Measurements from ENCODE around the gene MORN4. TPM values are rescaled to one million over a fixed set of nuclear protein-coding genes. Genes with fewer than 3 reads are reported as not detected.
A peak's percentile ranks its signal among the peaks of the same experiment; 100 is the strongest.

The MORN4 gene
- total RNA-seq, 2 donors from 2014 or later, result 4.9 to 8.3 TPM

DNA sequence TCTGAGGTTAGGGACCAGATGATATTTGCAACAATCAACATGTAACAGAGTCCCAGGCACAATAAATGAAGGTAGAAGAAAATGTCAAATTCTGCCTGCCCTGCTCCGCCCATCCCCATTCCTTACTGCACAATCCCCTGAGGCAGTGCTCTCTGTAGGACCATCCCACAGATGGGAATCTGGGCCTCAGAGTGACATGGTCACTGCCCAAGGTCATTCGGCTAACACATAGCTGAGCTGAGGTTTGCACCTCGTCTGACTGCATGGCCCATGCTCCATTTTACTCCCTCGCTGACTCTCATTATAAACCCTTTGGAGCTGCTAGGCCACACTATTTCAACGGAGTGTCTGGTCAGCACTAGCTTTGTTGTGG, 47.9 kb downstream of the MORN4 start:
- DNase-seq (no peak), ATAC-seq (no peak)
- H3K9me3 ChIP-seq, result no peaks in the 10 kb centered on the region
- WGBS, 2 donors, result 61 to 75% methylated on average over 5 of the region's 5 CpGs
- TF ChIP-seq, protein P1, sequence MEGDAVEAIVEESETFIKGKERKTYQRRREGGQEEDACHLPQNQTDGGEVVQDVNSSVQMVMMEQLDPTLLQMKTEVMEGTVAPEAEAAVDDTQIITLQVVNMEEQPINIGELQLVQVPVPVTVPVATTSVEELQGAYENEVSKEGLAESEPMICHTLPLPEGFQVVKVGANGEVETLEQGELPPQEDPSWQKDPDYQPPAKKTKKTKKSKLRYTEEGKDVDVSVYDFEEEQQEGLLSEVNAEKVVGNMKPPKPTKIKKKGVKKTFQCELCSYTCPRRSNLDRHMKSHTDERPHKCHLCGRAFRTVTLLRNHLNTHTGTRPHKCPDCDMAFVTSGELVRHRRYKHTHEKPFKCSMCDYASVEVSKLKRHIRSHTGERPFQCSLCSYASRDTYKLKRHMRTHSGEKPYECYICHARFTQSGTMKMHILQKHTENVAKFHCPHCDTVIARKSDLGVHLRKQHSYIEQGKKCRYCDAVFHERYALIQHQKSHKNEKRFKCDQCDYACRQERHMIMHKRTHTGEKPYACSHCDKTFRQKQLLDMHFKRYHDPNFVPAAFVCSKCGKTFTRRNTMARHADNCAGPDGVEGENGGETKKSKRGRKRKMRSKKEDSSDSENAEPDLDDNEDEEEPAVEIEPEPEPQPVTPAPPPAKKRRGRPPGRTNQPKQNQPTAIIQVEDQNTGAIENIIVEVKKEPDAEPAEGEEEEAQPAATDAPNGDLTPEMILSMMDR (IDR thresholded peaks at IDR 0.05), result no peak
- TF ChIP-seq POLR2A (IDR thresholded peaks at IDR 0.05), result no peak
- H3K4me3 ChIP-seq, result no peak overlapping the region
- no peaks in the 10 kb centered on the region for H3K27me3 ChIP-seq
- peak overlapping the region; percentile 80 to 83 (median 82) for H3K27ac ChIP-seq
- intact Hi-C loops (cut with DNase I), result no loop called here
- H3K36me3 ChIP-seq (replicated peaks in 1 of 2; ENCODE audit: insufficient read depth in 1 of 2, low read depth in 2 of 2), result no peaks in the 10 kb centered on the region
- peaks cover 38% of the 10 kb centered on the region for H3K4me1 ChIP-seq

DNA sequence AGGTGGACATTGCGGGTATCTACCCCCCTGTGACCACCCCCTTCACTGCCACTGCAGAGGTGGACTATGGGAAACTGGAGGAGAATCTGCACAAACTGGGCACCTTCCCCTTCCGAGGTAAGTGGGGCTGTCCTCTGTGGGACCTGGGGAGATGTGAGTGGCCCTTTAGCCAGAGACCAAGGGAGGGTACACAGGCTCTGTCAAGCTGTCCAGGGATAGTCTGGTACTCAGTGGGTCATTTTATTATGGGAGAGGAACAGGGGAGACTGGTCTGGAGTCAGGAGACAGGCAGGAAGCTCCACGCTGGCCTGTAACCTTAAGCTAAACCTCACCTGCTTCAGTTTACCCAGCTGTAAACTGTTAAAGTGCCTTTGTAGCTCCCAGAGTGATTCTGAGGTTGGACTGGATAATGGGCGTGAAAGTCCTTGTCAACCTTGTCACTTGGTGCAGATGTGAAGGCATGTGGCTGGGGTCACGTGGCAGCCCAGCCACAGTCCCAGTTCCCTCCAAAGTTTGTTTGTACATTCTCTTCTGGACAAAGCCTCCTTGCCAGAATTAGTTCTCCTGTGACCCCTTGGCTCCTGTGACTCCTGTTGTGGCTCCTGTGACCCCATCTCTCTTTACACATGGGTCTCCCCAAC, 48.4 kb downstream of the MORN4 start:
- TF ChIP-seq, protein P1 (IDR thresholded peaks at IDR 0.05), result no peak
- TF ChIP-seq POLR2A (IDR thresholded peaks at IDR 0.05), result peak in 1 of 3 donors; percentile 1
- Histone ChIP-seq H3K27me3 (no peaks in the 10 kb centered on the region), H3K4me1 (peaks cover 33% of the 10 kb centered on the region), H3K4me3 (no peak overlapping the region), H3K36me3 (replicated peaks in 1 of 2; ENCODE audit: insufficient read depth in 1 of 2, low read depth in 2 of 2) (no peaks in the 10 kb centered on the region), H3K9me3 (no peaks in the 10 kb centered on the region), H3K27ac (peak overlapping the region; percentile 80 to 83 (median 82))
- 37 to 51% methylated on average over 3 to 5 of the region's 5 CpGs for WGBS, 2 donors
- intact Hi-C loops (cut with DNase I), result no loop called here
- DNase-seq (no peak), ATAC-seq (peak; percentile 23)

DNA sequence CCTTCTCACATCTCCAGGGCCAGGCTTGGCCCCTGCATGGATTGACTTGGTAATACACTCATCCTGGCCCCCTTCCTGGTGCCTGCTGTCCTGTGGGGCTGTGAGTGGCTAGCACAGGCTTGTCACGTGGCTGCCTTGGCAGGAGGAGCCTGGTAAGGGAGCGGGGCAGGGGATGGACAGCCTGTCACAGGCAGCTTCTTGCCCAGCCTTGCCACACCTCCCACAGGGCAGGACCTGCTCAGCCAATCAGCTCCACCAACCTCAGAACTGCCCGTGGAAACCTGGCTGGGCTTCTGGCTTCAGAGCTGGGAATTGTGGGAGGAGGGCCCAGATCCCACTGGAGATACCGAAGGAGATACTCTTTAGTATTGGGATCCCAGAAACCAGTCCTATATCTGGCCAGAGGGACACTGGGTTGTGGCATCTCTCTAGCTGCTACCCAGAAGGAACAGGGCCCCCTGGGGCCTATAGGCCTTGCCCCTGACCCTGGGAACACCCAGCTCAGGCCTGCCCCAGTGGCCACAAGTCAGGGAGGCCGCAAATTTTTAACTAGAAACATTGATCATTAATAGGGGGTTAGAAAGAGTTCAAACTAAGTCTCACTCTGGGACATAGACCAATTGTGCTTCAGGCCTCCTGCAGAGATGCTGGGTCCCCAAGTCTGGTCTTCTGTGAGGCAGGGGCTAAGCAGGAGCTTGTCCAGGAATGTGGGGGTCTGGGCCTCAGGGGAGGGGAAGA, 49.1 kb downstream of the MORN4 start, which contains the start of gene HOGA1:
TSS of gene HOGA1 (plus strand) at position 330 of the 738 bp plus-strand sequence. CDS start at position 645, 315 bp downstream.
- TF ChIP-seq POLR2A (IDR thresholded peaks at IDR 0.05), result peak in 2 of 3 donors; percentile 62 to 68
- TF ChIP-seq, protein P1 (IDR thresholded peaks at IDR 0.05), result no peak
- DNase-seq (peak; percentile 72 to 88 (median 84)), ATAC-seq (peak; percentile 88)
- peak within 1 kb of the TSS; percentile 80 to 83 (median 82) for H3K27ac ChIP-seq
- WGBS, 2 donors, result 41 to 42% methylated on average over 3 to 5 of the region's 5 CpGs
- H3K27me3 ChIP-seq, result no peaks in the 10 kb centered on the region
- no peak within 1 kb of the TSS for H3K4me3 ChIP-seq
- no peaks in the 10 kb centered on the region for H3K9me3 ChIP-seq
- no peaks in the 10 kb centered on the region for H3K36me3 ChIP-seq (replicated peaks in 1 of 2; ENCODE audit: insufficient read depth in 1 of 2, low read depth in 2 of 2)
- H3K4me1 ChIP-seq, result peaks cover 26% of the 10 kb centered on the region
- intact Hi-C loops (cut with DNase I), result no loop called here

DNA sequence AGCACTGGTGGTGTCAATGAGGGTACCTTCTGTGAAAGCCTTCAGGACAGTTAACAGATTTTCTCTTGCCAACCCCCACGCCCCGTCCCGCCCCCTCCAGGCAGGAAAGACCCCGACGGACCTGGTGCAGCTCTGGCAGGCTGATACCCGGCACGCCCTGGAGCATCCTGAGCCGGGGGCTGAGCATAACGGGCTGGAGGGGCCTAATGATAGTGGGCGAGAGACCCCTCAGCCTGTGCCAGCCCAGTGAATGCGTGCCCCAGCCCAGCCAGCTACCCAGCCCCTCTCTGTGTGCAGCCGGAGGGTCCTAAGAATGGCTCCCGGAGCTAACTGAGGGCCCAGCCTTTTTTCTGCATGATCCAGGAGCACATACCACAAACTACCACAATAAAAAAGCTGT, 49.8 kb downstream of the MORN4 start:
- H3K4me1 ChIP-seq, result peaks cover 23% of the 10 kb centered on the region
- no peak for TF ChIP-seq POLR2A (IDR thresholded peaks at IDR 0.05)
- TF ChIP-seq, protein P1 (IDR thresholded peaks at IDR 0.05), result no peak
- ATAC-seq (no peak), DNase-seq (no peak)
- no peaks in the 10 kb centered on the region for H3K9me3 ChIP-seq
- peak overlapping the region in 3 of 4 donors; percentile 80 to 83 (median 82) for H3K27ac ChIP-seq
- 89% methylated on average over 13 of the region's 13 CpGs; no CpG with 5 or more reads in 1 of the 2 donors for WGBS, 2 donors
- intact Hi-C loops (cut with DNase I), result no loop called here
- no peaks in the 10 kb centered on the region for H3K27me3 ChIP-seq
- H3K36me3 ChIP-seq (replicated peaks in 1 of 2; ENCODE audit: insufficient read depth in 1 of 2, low read depth in 2 of 2), result no peaks in the 10 kb centered on the region
- no peak overlapping the region for H3K4me3 ChIP-seq
